ENCODE results near the gene DYSF. TPM values are rescaled to one million over a fixed set of nuclear protein-coding genes. Genes with fewer than 3 reads are reported as not detected.

Gene DYSF
- polyA plus RNA-seq, 4 donors, result 0.67 to 5.0 (median 3.2) TPM

- Histone ChIP-seq H3K27ac (ENCODE audit: low read depth in 1 of 3, low read length in 2 of 3) (no peak overlapping the region), H3K4me1 (ENCODE audit: control insufficient read depth in 3 of 3, insufficient read depth in 2 of 3, low read depth in 1 of 3, low read length in 2 of 3) (no peaks in the 10 kb centered on the region), H3K36me3 (ENCODE audit: control insufficient read depth in 3 of 3, insufficient read depth in 2 of 3, low read depth in 1 of 3, low read length in 3 of 3) (no peaks in the 10 kb centered on the region), H3K9me3 (ENCODE audit: control insufficient read depth in 2 of 2, insufficient read depth in 1 of 2, low read depth in 1 of 2, low read length in 1 of 2) (no peaks in the 10 kb centered on the region), H3K4me3 (ENCODE audit: low read depth in 1 of 3, low read length in 3 of 3) (no peak overlapping the region), H3K27me3 (ENCODE audit: control insufficient read depth in 3 of 3, insufficient read depth in 3 of 3, low read length in 3 of 3) (peaks cover 0 to 3% (median 0%) of the 10 kb centered on the region in 3 donors)
- DNase-seq, result no peak
- FAIRE-seq, result no peak
- 72 to 86% (median 83%) methylated on average over 6 of the region's 6 CpGs for WGBS, 3 donors
Observed at GRCh38 chr2:71686781-71687180, 233.4 kb downstream of the DYSF start.

GRCh38 chr2:71687412-71687811 is 234.1 kb downstream of the DYSF start:
- Histone ChIP-seq H3K27me3 (ENCODE audit: control insufficient read depth in 3 of 3, insufficient read depth in 3 of 3, low read length in 3 of 3) (peaks cover 0 to 5% (median 0%) of the 10 kb centered on the region in 3 donors), H3K4me3 (ENCODE audit: low read depth in 1 of 3, low read length in 3 of 3) (no peak overlapping the region), H3K9me3 (ENCODE audit: control insufficient read depth in 2 of 2, insufficient read depth in 1 of 2, low read depth in 1 of 2, low read length in 1 of 2) (no peaks in the 10 kb centered on the region), H3K27ac (ENCODE audit: low read depth in 1 of 3, low read length in 2 of 3) (no peak overlapping the region), H3K36me3 (ENCODE audit: control insufficient read depth in 3 of 3, insufficient read depth in 2 of 3, low read depth in 1 of 3, low read length in 3 of 3) (no peaks in the 10 kb centered on the region), H3K4me1 (ENCODE audit: control insufficient read depth in 3 of 3, insufficient read depth in 2 of 3, low read depth in 1 of 3, low read length in 2 of 3) (no peaks in the 10 kb centered on the region)
- FAIRE-seq (no peak), DNase-seq (no peak)
- WGBS, 3 donors, result 86 to 91% (median 88%) methylated on average over 10 of the region's 10 CpGs

GRCh38 chr2:71688530-71688929 is 235.2 kb downstream of the DYSF start:
- H3K4me1 ChIP-seq (ENCODE audit: control insufficient read depth in 3 of 3, insufficient read depth in 2 of 3, low read depth in 1 of 3, low read length in 2 of 3), result no peaks in the 10 kb centered on the region
- no peak for FAIRE-seq
- no peaks in the 10 kb centered on the region for H3K36me3 ChIP-seq (ENCODE audit: control insufficient read depth in 3 of 3, insufficient read depth in 2 of 3, low read depth in 1 of 3, low read length in 3 of 3)
- no peak for DNase-seq
- H3K27ac ChIP-seq (ENCODE audit: low read depth in 1 of 3, low read length in 2 of 3), result no peak overlapping the region
- no peaks in the 10 kb centered on the region for H3K9me3 ChIP-seq (ENCODE audit: control insufficient read depth in 2 of 2, insufficient read depth in 1 of 2, low read depth in 1 of 2, low read length in 1 of 2)
- no peak overlapping the region for H3K4me3 ChIP-seq (ENCODE audit: low read depth in 1 of 3, low read length in 3 of 3)
- 79 to 95% (median 89%) methylated on average over 7 of the region's 7 CpGs for WGBS, 3 donors
- peaks cover 0 to 5% (median 0%) of the 10 kb centered on the region in 3 donors for H3K27me3 ChIP-seq (ENCODE audit: control insufficient read depth in 3 of 3, insufficient read depth in 3 of 3, low read length in 3 of 3)

- H3K4me3 ChIP-seq (ENCODE audit: low read depth in 1 of 3, low read length in 3 of 3), result no peak overlapping the region
- no peaks in the 10 kb centered on the region for H3K9me3 ChIP-seq (ENCODE audit: control insufficient read depth in 2 of 2, insufficient read depth in 1 of 2, low read depth in 1 of 2, low read length in 1 of 2)
- FAIRE-seq (no peak), DNase-seq (no peak)
- no peaks in the 10 kb centered on the region for H3K36me3 ChIP-seq (ENCODE audit: control insufficient read depth in 3 of 3, insufficient read depth in 2 of 3, low read depth in 1 of 3, low read length in 3 of 3)
- WGBS, 3 donors, result 35 to 69% (median 59%) methylated on average over 2 of the region's 2 CpGs
- H3K27me3 ChIP-seq (ENCODE audit: control insufficient read depth in 3 of 3, insufficient read depth in 3 of 3, low read length in 3 of 3), result peaks cover 0 to 5% (median 0%) of the 10 kb centered on the region in 3 donors
- no peak overlapping the region for H3K27ac ChIP-seq (ENCODE audit: low read depth in 1 of 3, low read length in 2 of 3)
- H3K4me1 ChIP-seq (ENCODE audit: control insufficient read depth in 3 of 3, insufficient read depth in 2 of 3, low read depth in 1 of 3, low read length in 2 of 3), result no peaks in the 10 kb centered on the region
Observed at GRCh38 chr2:71689393-71689792, 236.0 kb downstream of the DYSF start.

- no peaks in the 10 kb centered on the region for H3K9me3 ChIP-seq (ENCODE audit: control insufficient read depth in 2 of 2, insufficient read depth in 1 of 2, low read depth in 1 of 2, low read length in 1 of 2)
- H3K4me1 ChIP-seq (ENCODE audit: control insufficient read depth in 3 of 3, insufficient read depth in 2 of 3, low read depth in 1 of 3, low read length in 2 of 3), result no peaks in the 10 kb centered on the region
- WGBS, 3 donors, result 83 to 91% (median 88%) methylated on average over 21 of the region's 21 CpGs
- H3K36me3 ChIP-seq (ENCODE audit: control insufficient read depth in 3 of 3, insufficient read depth in 2 of 3, low read depth in 1 of 3, low read length in 3 of 3), result no peaks in the 10 kb centered on the region
- no peak overlapping the region for H3K4me3 ChIP-seq (ENCODE audit: low read depth in 1 of 3, low read length in 3 of 3)
- DNase-seq, result no peak
- no peak overlapping the region for H3K27ac ChIP-seq (ENCODE audit: low read depth in 1 of 3, low read length in 2 of 3)
- no peak for FAIRE-seq
- peaks cover 0 to 5% (median 0%) of the 10 kb centered on the region in 3 donors for H3K27me3 ChIP-seq (ENCODE audit: control insufficient read depth in 3 of 3, insufficient read depth in 3 of 3, low read length in 3 of 3)
Observed at GRCh38 chr2:71689968-71690834, 236.8 kb downstream of the DYSF start.

- WGBS, 3 donors, result 77 to 81% (median 80%) methylated on average over 12 of the region's 12 CpGs
- Histone ChIP-seq H3K4me3 (ENCODE audit: low read depth in 1 of 3, low read length in 3 of 3) (no peak overlapping the region), H3K27me3 (ENCODE audit: control insufficient read depth in 3 of 3, insufficient read depth in 3 of 3, low read length in 3 of 3) (peaks cover 0 to 5% (median 0%) of the 10 kb centered on the region in 3 donors), H3K36me3 (ENCODE audit: control insufficient read depth in 3 of 3, insufficient read depth in 2 of 3, low read depth in 1 of 3, low read length in 3 of 3) (no peaks in the 10 kb centered on the region), H3K4me1 (ENCODE audit: control insufficient read depth in 3 of 3, insufficient read depth in 2 of 3, low read depth in 1 of 3, low read length in 2 of 3) (no peaks in the 10 kb centered on the region), H3K9me3 (ENCODE audit: control insufficient read depth in 2 of 2, insufficient read depth in 1 of 2, low read depth in 1 of 2, low read length in 1 of 2) (no peaks in the 10 kb centered on the region), H3K27ac (ENCODE audit: low read depth in 1 of 3, low read length in 2 of 3) (no peak overlapping the region)
- FAIRE-seq, result no peak
- DNase-seq, result no peak
Observed at GRCh38 chr2:71690876-71691475, 237.6 kb downstream of the DYSF start.

- 59 to 75% (median 69%) methylated on average over 24 of the region's 24 CpGs for WGBS, 3 donors
- Histone ChIP-seq H3K4me3 (ENCODE audit: low read depth in 1 of 3, low read length in 3 of 3) (no peak overlapping the region), H3K27ac (ENCODE audit: low read depth in 1 of 3, low read length in 2 of 3) (no peak overlapping the region), H3K9me3 (ENCODE audit: control insufficient read depth in 2 of 2, insufficient read depth in 1 of 2, low read depth in 1 of 2, low read length in 1 of 2) (no peaks in the 10 kb centered on the region), H3K36me3 (ENCODE audit: control insufficient read depth in 3 of 3, insufficient read depth in 2 of 3, low read depth in 1 of 3, low read length in 3 of 3) (no peaks in the 10 kb centered on the region), H3K4me1 (ENCODE audit: control insufficient read depth in 3 of 3, insufficient read depth in 2 of 3, low read depth in 1 of 3, low read length in 2 of 3) (no peaks in the 10 kb centered on the region), H3K27me3 (ENCODE audit: control insufficient read depth in 3 of 3, insufficient read depth in 3 of 3, low read length in 3 of 3) (peaks cover 0 to 5% (median 0%) of the 10 kb centered on the region in 3 donors)
- FAIRE-seq (no peak), DNase-seq (no peak)
Observed at GRCh38 chr2:71691747-71692441, 238.5 kb downstream of the DYSF start.

- no peak for FAIRE-seq
- Histone ChIP-seq H3K4me3 (ENCODE audit: low read depth in 1 of 3, low read length in 3 of 3) (no peak overlapping the region), H3K27ac (ENCODE audit: low read depth in 1 of 3, low read length in 2 of 3) (no peak overlapping the region), H3K9me3 (ENCODE audit: control insufficient read depth in 2 of 2, insufficient read depth in 1 of 2, low read depth in 1 of 2, low read length in 1 of 2) (no peaks in the 10 kb centered on the region), H3K36me3 (ENCODE audit: control insufficient read depth in 3 of 3, insufficient read depth in 2 of 3, low read depth in 1 of 3, low read length in 3 of 3) (no peaks in the 10 kb centered on the region), H3K27me3 (ENCODE audit: control insufficient read depth in 3 of 3, insufficient read depth in 3 of 3, low read length in 3 of 3) (peaks cover 0 to 5% (median 0%) of the 10 kb centered on the region in 3 donors), H3K4me1 (ENCODE audit: control insufficient read depth in 3 of 3, insufficient read depth in 2 of 3, low read depth in 1 of 3, low read length in 2 of 3) (no peaks in the 10 kb centered on the region)
- no peak for DNase-seq
- WGBS, 3 donors, result 73 to 80% (median 78%) methylated on average over 10 of the region's 10 CpGs
Observed at GRCh38 chr2:71692621-71693277, 239.4 kb downstream of the DYSF start.
